NCI-H2196 treated with DMSO at 0.1 percent for 48 hours (cell line): Measurements from ENCODE around the gene FAM20C.

Experiments
- DNase-seq: peaks from one replicate; lab custom pipeline; 2025; ENCODE audit not compliant: unreplicated experiment; lab: John Stamatoyannopoulos, UW

The FAM20C gene

GRCh38 chr7:222716-223041 is 30.3 kb downstream of the FAM20C start:
- DNase-seq = no peak

GRCh38 chr7:223118-223800 is 30.9 kb downstream of the FAM20C start:
- DNase-seq = no peak

- no peak for DNase-seq
Observed at GRCh38 chr7:223861-224260, 31.5 kb downstream of the FAM20C start.

DNA sequence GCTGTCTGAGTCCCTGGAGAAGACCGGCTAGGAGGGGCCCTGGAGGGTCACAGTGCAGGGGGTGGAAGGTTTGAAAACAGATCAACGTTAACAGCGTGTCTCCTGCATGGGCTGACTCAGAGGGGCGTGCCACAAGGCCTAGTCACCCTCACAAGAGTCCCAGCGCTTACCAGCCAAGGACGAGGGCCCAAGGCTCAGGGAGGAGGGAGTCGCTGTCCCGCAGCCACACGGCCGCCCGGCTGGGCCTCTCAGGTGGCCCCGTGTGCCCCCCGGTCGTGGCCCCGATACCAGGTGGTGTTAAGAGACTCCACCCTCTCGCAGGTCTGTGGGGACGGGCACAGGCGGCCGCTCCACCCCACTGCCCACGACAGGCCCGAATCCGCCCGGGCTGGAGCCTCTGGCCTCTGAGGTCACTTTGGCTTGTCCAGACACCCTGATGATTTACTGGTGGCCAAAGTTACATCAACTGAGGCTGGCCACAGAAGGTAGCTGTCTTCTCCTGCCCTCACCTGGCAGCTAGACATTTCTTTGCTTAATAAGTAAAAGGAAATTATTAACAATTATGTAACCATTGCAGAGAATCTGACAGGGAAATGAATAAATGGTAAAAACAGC is 34.0 kb downstream of the FAM20C start:
- DNase-seq = no peak

DNA sequence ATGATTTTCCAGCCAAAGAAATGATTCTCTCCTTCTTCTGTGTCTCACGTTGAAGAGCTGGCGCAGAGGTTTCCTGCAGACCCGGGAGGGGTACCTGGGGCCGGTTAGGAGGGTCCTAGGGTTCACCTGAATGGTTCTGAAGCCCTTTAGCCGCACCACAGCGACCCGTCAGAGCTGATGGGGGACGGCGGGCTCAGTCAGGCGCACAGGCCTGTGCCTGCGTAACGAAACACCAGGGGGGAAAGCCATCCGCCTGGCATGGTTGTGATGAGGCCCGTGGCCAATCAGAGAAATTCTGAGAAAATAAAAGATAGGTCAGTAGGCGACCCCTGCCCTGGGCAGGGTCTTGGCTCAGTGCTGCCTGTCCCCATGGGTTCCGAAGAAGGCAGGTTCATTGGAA is 35.6 kb downstream of the FAM20C start:
- no peak for DNase-seq

DNA sequence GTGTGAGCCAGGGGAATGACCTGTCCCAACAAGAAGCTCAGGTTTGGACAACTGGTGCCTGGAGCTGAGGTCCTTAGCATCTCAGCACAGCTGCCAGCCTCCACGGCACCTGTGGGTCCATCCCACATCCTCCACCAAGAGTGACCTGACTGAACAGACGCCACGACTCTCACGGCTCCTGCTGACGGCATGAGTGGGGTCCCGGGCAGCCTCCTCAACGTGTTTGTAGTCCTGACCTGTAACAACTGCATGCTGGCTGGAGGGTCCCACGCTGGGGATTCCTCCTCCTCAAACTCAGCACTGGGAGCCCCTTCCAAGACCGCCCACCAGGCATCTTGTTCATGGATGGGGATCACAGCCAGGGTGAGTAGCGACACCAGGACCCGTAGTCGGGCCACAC is 36.2 kb downstream of the FAM20C start:
- DNase-seq = no peak

DNA sequence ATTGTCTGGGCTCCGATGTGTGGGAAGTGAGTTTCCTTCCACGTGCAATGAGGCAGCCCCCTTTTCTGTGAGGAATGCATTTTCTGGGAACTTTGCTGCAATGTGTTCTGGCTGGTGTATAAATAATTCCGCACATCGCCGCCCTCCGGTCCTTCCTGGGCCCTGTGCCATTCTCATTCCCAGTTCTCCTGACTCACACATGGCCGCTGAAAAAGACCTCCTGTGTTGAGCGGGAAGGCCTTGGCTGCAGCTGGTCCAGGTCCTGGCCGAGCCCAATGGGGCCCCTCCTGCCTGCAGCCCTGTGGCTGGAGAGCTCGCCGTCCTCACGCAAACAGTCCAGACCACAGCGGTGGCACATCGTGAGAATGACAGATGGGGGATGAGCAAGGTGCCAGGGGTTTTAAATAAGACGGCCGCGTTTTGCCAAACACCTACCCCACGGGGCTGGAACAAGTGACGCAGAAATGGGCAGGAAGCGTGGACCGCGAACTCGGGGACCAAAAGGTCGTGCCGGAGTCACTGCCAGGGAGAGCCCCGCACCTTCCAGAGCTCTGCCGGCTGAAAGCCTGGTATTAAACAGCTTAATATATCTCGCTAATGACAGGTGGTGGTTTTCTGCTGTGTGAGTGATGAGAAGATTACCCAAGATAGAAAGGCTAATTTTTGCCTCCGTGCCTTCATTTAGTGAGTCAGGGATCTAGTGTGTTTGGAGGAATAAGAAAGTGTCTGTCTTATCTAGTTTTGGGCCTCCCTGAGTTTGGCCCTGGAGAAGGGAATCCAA is 37.0 kb downstream of the FAM20C start:
- DNase-seq = no peak

DNA sequence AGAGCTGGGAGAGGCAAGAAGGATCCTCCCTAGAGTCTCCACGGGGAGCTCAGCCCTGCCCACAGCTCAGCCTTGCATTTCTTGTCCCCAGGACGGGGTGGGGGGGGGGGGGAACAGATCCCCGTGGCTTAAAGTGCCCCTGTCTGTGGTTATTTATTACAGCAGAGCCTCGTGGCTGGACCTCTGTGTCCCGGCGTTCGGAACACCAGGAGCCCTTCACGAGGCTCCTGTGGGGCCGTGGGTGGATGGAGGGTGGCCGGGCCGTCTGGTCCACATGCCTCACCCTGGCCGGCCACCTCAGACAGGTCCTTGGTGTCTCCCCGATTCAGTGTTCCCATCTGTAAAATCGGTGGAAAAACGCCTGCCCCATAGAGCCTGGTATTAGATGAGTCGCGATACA is 37.9 kb downstream of the FAM20C start:
- DNase-seq = no peak

DNA sequence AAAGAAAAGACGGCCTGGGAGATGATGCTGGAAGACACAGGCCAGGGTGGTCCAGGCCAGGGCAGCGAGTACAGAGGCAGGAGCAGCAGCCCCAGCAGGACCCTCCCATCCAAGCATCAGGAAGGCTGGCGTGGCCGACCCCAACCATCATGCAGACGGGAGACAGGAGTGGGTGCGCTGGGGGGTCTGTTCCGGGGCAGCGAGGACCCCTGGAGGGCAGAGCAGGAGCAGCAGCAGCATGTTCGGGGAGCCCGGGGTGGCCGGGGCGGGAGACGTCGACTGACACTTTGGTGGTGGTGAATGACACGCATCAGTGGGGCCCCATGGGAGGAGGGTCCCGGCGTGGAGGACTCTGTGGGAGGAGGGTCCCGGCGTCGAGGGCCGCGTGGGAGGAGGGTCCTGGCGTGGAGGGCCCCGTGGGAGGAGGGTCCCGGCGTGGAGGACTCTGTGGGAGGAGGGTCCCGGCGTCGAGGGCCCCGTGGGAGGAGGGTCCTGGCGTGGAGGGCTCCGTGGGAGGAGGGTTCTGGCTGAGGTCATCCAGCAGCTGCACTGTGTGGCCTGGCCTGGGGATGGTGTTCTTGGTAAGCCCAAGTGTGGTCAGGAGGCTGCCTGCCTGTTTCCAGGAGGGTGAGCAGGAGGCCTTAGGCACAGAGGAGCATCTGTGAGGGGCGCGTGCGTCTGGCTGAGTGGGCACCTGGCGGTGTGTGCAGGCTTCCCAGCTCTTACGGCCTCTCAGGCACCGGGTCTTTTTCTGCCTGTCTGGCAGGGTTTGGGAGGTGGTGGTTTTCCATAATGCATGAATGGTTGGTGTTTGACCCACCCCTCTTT is 38.9 kb downstream of the FAM20C start:
- no peak for DNase-seq

DNA sequence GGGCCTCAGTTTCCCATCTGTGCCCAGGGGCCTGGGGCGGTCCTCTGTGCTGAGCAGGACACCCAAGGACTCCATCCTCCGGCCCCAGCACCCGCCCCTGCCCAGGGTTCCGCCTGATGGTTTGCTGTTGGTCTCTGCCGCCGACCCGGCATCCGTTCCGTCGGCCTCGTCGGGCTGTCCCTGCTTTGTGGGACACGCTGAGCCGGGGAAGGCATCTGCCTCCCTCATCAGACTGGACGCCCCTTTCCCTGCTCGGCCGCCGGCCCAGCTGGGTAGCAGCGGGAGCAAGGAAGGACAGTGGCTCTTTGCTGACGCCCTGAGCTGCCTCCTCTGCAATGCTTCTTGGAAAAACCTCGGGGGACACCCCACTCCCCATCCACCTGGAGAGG is 39.5 kb downstream of the FAM20C start:
- DNase-seq = no peak

DNA sequence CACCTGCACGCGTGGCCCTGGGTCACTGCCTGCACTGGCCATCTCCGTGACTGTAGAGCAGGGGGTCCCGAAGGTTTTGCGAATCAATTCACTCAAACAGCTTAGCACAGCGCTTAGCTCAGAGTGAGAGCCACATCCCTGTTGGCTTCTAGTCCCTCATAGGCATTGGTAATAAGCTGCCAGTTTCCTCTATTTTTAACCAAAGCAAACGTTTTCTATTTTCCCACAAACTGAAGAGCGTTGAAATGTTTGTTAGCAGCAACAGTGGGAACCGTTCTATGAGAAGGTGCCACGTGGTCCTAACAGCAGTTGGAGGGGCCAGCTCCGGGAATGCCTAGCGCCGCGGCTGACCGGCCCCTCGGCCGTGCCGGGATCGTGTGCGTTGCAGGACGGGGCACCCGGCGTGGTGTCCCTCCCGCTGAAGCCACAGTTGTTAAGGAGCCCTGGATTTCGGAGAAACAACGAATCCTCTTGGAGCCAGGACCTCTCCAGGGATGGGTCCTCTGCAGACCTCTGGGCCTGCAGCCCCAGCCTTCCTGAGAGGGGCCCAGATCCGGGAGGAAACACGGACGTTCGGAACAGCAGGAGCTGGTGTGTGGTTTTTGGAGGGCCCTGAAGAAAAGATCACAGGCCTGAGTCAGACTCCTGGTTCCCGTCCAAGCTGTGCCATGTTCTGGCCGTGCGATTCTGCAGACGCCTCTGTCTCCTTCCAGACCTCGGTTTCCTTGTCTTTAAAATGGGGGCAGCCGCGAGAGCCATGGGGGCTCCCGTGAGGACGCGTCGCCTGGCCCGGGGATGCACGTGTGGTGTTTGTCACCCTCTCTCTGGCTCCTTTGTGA is 40.3 kb downstream of the FAM20C start:
- DNase-seq = no peak

DNA sequence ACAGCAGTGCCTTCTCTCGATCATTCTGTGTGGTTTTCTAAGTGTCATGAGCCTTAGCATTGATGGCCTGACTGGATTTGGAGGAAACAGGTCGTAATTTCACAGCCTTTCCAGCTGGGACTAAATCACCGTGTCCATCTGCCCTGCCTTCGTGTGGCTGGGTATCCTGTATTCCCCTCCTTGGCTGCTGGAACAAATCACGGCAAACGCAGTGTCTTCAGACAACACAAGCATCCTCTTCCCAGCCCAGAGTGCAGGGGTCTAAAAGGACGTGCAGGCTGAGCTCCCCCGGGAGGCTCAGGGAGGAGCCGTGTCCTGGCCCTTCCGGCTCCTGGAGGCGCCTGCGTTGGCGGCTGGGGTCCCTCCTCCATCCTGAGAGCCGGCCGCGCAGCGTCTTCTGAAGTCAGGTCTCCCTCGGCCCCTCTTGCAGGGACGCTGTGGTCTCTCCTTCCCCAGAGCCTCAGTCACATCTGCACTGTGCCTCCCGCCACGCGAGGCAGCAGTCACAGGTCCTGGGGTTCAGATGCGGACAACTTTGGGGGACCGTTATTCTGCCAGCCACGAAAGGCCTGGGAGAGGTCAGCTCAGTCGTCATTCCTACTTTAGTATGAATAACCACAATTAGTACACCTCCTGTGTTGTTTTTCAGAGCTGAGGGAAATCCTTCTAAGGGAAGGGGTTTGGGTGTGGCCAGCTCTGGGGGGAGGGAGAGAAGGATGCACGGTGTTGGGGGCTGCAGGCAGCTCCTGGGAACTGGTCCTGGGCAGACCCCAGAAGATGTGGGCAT is 41.1 kb downstream of the FAM20C start:
- no peak for DNase-seq

GRCh38 chr7:234051-234707 is 41.8 kb downstream of the FAM20C start:
- DNase-seq = no peak

DNA sequence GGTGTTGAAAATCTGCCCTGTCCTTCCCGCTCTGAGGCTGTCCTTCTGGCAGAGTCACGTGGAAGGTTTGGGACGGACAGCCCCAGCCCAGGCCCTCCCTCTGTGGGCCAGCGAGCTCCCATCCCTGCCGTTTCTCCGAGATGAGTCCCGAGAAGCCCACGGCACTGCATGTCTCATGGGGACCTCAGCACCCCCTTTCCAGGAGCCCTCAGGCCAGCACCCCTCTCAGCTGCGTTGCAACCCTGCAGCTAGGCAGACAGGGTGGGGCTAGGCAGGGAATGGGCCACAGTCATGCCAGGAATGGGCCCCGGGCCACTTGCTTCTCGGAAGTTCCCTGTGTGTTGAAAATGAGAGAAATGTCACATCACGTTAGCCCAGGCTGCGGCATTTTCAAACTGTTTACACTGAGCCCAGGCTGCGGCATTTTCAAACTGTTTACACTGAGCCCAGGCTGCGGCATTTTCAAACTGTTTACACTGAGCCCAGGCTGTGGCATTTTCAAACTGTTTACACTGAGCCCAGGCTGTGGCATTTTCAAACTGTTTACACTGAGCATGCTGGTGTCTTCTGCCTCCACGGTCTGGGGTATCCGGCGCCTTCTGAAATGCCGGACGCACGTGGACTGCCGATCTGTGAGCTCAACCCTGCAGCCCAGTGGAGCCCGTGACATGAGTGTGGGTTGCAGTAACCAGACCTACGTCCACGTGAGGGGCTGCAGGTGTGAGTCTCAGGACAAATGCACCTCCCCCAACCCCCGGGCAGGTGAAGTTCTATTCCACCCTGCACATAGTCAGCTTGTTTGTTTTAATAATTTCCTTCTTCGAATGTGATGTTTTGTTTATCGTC is 42.6 kb downstream of the FAM20C start:
- DNase-seq = no peak

DNA sequence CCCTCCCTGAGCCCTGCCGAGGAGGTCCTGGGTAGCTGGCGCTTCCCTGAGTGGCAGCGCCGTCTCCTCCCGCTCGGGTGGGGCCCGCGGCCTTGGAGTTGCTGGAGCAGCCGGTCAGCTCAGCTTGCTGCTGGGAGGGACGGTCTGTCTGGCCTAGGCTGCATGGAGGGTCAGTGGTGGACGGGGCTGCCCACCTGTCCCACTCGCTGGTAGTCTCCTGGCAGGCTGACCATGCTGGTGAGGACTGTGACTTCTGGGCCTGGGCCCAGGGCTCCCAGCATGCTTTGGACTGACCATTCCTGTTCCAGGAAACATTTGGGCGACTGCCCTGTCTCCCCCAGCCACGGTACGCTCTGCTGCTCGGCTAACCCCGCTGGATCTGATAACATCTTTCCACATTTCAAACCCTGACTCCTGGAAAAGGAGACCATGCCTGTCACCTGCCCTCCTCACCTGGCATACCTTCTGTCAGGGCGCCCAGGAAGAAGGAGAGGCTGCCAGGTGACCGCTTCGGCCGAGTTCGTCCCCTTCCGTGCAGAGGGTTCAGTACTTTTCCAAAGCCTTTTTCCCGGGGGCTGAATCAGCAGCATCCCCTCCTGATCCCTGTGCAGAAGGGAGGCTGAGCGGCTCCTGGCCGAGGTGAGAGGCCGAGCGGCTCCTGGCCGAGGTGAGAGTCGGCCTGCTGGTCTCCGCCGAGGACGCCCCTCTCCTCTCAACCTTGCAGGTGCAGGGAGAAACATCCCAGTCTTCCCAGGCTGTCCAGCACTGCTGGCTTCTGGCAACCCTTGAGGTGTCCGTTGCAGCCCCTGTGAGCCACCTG is 43.4 kb downstream of the FAM20C start:
- no peak for DNase-seq

GRCh38 chr7:236967-237366 is 44.6 kb downstream of the FAM20C start:
- no peak for DNase-seq

- no peak for DNase-seq
Observed at GRCh38 chr7:237385-237784, 45.0 kb downstream of the FAM20C start.
